Peyer's patch (tissue), 4 donors: ENCODE results near the gene FRMPD4.

Source experiments
- CTCF ChIP-seq, 6 experiments: fragments of 450-650 bp in 4 of 6; fragments of 200-600 bp in 2 of 6; sonication (generic) in 1 of 6; IDR thresholded peaks; one replicate each; pipeline ENCODE4 v1.5.1; 2017 to 2019; ENCODE audit warnings: antibody characterized with exemption in 6 of 6, mild to moderate bottlenecking in 3 of 6, moderate library complexity in 1 of 6
- POLR2A ChIP-seq, 2 donors: fragments of 450-650 bp; IDR thresholded peaks; one replicate each; pipeline ENCODE4 v1.5.1; 2017; ENCODE audit warnings: antibody characterized with exemption in 2 of 2, mild to moderate bottlenecking in 2 of 2, moderate library complexity in 2 of 2

- no peak for TF ChIP-seq POLR2A (IDR thresholded peaks at IDR 0.05)
- TF ChIP-seq CTCF (IDR thresholded peaks at IDR 0.05) = no peak
Observed at GRCh38 chrX:12469296-12469695, 331.0 kb downstream of the FRMPD4 start.
